GM12801 (cell line): Measurements from ENCODE around the gene C6orf132.

ENCODE experiments used
- CTCF ChIP-seq: IDR thresholded peaks from one replicate; pipeline ENCODE4 v1.5.1; 2011; ENCODE audit warnings: control low read depth; ENCODE audit not compliant: insufficient read length; ENCODE audit errors: extremely low read depth

Gene C6orf132

DNA sequence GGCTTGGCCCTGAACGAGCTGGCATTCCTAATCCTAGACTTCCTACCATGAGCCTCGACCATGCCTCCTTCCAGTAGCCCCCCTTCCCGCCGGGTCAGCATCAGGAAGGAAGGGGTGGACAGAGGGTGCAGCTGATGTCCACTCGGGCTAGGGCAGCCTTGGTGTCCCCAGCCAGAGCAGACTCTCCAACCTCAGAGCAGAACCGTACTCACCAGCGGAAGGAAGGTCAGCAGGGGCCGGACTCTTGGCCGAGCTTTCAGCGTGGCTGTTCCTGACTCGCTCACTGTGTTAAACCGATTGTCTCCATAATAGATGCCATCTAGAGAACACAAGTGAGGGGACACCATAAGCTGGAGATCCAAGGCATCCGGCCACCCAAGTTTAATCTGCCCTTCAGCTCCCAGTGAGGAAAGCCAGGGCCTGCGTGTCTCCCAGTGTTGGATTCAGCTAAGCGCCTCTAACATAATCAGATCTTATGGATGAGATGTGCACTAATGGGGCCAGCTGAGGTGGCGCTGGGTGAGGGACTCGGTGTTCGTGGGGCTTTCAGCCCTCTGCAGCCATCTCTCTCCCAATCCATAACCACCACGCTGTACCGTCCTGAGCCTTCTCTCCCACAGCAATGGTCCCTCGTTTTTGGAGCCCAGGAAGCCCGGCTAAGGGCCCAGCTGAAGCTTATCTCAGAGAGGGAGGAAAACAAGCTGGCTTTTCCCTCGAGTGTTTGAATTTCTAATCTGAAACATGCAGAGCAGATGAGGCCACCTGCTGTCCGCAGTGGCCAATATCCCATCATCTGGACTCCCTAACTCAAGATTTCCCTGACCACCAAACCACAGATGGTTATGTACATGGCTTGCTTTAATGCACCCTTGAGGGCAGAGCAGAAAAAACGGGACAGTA lies 13.7 kb downstream of the C6orf132 start:
- TF ChIP-seq CTCF = no peak

DNA sequence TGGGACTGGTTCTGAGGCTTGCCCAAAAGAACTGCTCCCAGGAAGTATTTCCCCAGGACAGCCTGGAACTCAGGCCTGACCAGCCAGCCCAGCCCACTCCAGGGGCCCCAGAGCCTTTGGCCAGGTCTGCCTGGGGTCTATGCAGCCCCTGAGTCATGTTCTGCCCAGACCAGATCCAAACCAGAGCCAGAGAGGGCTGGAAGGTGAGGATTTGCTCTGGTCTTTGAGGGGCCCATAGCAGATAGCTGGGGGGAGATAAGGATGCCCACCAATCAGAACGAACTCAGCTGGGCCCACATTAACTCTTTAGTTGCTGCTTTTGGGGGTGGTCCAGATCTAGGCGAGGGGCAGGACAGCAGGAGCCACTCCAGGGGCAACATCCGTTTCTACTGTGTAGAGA lies 16.8 kb downstream of the C6orf132 start:
- TF ChIP-seq CTCF = no peak

DNA sequence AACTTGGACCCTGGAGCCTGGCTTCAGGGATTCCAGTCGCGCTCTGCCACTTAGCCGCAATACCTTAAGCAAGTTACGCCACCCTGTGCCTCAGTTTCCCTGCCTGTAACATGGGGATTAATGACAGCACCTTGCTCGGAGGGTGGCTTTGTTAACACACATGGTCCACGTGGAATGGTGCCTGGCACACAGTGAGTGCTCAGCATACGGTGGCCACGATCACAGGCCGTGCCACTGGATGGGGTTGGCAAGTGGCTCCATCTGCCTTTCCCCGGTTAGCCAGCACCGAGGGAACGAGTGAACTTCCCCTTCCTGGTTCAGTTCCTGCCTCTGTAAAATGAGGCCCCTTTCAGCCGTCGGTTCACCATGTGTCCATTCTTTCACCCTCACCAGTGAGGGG lies 17.2 kb downstream of the C6orf132 start:
- TF ChIP-seq CTCF = no peak

GRCh38 chr6:42124223-42124836 lies 18.1 kb downstream of the C6orf132 start:
- no peak for TF ChIP-seq CTCF

DNA sequence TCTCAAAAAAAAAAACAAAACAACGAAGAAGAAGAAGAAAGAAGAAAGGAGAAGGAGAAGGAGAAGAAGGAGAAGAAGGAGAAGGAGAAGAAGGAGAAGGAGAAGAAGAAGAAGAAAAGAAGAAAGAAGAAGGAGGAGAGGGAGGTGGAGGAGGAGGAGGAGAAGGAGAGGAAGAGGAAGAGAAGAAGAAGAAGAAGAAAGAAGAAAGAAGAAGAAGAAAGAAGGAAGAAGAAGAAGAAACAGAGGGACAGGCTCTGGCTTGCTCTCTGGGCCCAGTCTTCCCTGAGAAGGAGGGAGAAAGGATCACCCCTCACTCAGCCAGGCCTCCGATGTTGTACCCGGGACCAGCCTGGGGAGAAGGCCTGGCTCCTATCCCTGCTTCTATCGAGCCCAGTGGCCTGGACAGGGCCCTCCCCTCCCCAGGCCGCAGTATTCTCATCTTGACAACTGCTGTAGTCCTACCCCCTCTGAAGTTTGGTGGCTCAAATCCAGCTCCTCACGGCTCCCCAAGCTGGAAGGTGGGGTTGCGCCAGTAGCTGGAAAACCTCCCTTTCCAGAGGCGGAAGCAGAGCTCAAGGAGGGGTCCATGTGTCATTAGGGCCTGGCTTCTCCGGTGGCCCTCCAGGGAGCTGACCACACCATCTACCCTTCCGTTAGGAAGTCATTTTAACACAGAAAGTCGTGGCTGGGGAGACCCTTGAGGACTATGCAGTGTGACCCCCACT lies 18.9 kb downstream of the C6orf132 start:
- TF ChIP-seq CTCF = no peak

- TF ChIP-seq CTCF = no peak
These were observed 21.2 kb downstream of the C6orf132 start for GRCh38 chr6:42120895-42121865.
